Hepatocyte (in vitro differentiated cells): ENCODE results near the gene TTPAL. TPM values are rescaled to one million over a fixed set of nuclear protein-coding genes. Genes with fewer than 3 reads are reported as not detected.

ENCODE experiments used
- DNase-seq: peaks from one replicate; pipeline ENCODE4 v3.0.0-alpha.2; 2016; ENCODE audit warnings: low spot score
- H2AFZ ChIP-seq: fragments of 200-600 bp; sonication (generic); 2 replicates; pipeline ENCODE4 v1.6.0; 2016; ENCODE audit warnings: antibody characterized with exemption, mild to moderate bottlenecking
- H3K27ac ChIP-seq: fragments of 200-600 bp; sonication (generic); 2 replicates; pipeline ENCODE4 v1.5.1; 2016; ENCODE audit warnings: mild to moderate bottlenecking
- H3K27me3 ChIP-seq: fragments of 200-600 bp; sonication (generic); 2 replicates; pipeline ENCODE4 v1.6.1; 2016
- H3K36me3 ChIP-seq: fragments of 200-600 bp; sonication (generic); replicated peaks from 2 replicates; pipeline ENCODE4 v1.5.1; 2016; ENCODE audit warnings: low read depth; ENCODE audit not compliant: insufficient read depth
- H3K4me1 ChIP-seq: fragments of 200-600 bp; sonication (generic); 2 replicates; pipeline ENCODE4 v1.5.1; 2016; ENCODE audit warnings: mild to moderate bottlenecking, moderate library complexity; ENCODE audit not compliant: insufficient read depth
- H3K4me2 ChIP-seq: fragments of 200-600 bp; sonication (generic); 2 replicates; pipeline ENCODE4 v1.6.0; 2016
- H3K4me3 ChIP-seq: fragments of 200-600 bp; sonication (generic); 2 replicates; pipeline ENCODE4 v1.5.1; 2016; ENCODE audit warnings: mild to moderate bottlenecking
- H3K79me2 ChIP-seq: fragments of 200-600 bp; sonication (generic); 2 replicates; pipeline ENCODE4 v1.6.0; 2017; ENCODE audit warnings: mild to moderate bottlenecking
- H3K9me2 ChIP-seq: fragments of 200-600 bp; sonication (generic); replicated peaks from 2 replicates; pipeline ENCODE4 v1.6.0; 2017; ENCODE audit warnings: mild to moderate bottlenecking; ENCODE audit not compliant: insufficient read depth
- H3K9me3 ChIP-seq: fragments of 200-600 bp; sonication (generic); 2 replicates; pipeline ENCODE4 v1.5.1; 2016; ENCODE audit warnings: low read depth, mild to moderate bottlenecking
- H4K20me1 ChIP-seq: fragments of 200-600 bp; sonication (generic); 2 replicates; pipeline ENCODE4 v1.6.0; 2016; ENCODE audit warnings: mild to moderate bottlenecking; ENCODE audit not compliant: insufficient read depth, poor library complexity, severe bottlenecking
- EZH2 ChIP-seq: fragments of 200-600 bp; sonication (generic); IDR thresholded peaks from 2 replicates; pipeline ENCODE4 v1.6.1; 2016; ENCODE audit warnings: antibody characterized with exemption, mild to moderate bottlenecking, borderline replicate concordance
- EZH2phosphoT487 ChIP-seq: fragments of 200-600 bp; sonication (generic); IDR thresholded peaks from one replicate; pipeline ENCODE4 v1.6.1; 2018; ENCODE audit warnings: antibody characterized with exemption, mild to moderate bottlenecking, low read depth, moderate library complexity; ENCODE audit not compliant: unreplicated experiment, severe bottlenecking
- WGBS: methylation state at CpG from one replicate; pipeline ENCODE4 v1.1.6; 2016; ENCODE audit warnings: low lambda C conversion rate; ENCODE audit errors: missing lambda C conversion rate; 5-methylcytosine and 5-hydroxymethylcytosine counted together
- polyA plus RNA-seq: library from polyadenylated mRNA; unstranded; fragments of >200 nt; fragmentation: Nextera tagmentation; extraction: Ambion mirVana; gene quantifications from 2 replicates; pipeline ENCODE4 v1.2.1, GENCODE V29; 2016
- total RNA-seq: library from RNA; depleted of rRNA; stranded (reverse); fragments of >200 nt; gene quantifications from 2 replicates; pipeline ENCODE4 v1.2.3, GENCODE V29; 2014
- TF ChIP-seq, protein P1 (sequence below): fragments of 200-600 bp; sonication (generic); IDR thresholded peaks from 2 replicates; pipeline ENCODE4 v1.5.1; 2016; ENCODE audit warnings: antibody characterized with exemption, mild to moderate bottlenecking; ENCODE audit not compliant: poor library complexity

TTPAL gene
- total and polyA plus RNA-seq, 2 experiments from 2014 or later, result 10.3 to 12.9 TPM

DNA sequence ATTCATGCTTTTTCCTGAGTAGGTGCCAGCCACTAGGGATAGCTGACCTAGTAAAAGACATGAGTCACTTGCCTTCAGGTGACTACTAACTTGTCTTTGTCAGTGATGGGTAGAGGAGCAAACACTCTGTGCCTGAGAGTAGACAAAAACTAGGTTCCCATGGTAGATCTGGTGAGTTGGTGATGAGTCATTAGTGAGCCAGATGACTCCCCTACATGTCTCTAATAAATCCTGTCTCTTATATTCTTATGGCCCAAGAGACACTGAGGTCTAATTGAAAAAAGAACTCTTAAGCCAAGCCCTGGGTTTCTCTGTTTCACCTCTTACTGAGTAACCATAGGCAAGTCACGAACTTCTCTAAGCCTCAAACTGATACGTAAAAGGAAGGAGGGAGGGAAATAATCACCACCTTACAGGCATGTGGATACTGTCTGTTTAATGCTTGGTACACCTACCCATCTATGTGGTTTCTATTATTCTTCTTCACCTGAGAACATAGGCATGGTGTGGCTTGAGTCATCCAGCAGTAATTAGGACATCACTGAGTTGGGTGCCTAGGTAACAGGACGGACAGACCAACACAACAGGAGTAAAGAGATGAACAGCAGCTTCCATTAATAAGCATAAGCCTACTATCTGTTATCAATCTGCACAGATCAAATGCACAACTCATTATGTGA lies 20.3 kb downstream of the TTPAL start:
- Histone ChIP-seq H2AFZ (no peak overlapping the region), H3K27ac (peak overlapping the region; percentile 87), H3K4me1 (no peaks in the 10 kb centered on the region), H3K4me2 (no peak overlapping the region), H3K4me3 (no peak overlapping the region), H4K20me1 (no peaks in the 10 kb centered on the region), H3K9me3 (no peaks in the 10 kb centered on the region), H3K9me2 (no peaks in the 10 kb centered on the region), H3K79me2 (peaks cover 10% of the 10 kb centered on the region), H3K27me3 (no peaks in the 10 kb centered on the region), H3K36me3 (no peaks in the 10 kb centered on the region)
- 91% methylated on average over 3 of the region's 3 CpGs for WGBS
- TF ChIP-seq, protein P1, sequence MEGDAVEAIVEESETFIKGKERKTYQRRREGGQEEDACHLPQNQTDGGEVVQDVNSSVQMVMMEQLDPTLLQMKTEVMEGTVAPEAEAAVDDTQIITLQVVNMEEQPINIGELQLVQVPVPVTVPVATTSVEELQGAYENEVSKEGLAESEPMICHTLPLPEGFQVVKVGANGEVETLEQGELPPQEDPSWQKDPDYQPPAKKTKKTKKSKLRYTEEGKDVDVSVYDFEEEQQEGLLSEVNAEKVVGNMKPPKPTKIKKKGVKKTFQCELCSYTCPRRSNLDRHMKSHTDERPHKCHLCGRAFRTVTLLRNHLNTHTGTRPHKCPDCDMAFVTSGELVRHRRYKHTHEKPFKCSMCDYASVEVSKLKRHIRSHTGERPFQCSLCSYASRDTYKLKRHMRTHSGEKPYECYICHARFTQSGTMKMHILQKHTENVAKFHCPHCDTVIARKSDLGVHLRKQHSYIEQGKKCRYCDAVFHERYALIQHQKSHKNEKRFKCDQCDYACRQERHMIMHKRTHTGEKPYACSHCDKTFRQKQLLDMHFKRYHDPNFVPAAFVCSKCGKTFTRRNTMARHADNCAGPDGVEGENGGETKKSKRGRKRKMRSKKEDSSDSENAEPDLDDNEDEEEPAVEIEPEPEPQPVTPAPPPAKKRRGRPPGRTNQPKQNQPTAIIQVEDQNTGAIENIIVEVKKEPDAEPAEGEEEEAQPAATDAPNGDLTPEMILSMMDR, result no peak
- TF ChIP-seq EZH2phosphoT487 (no peak), EZH2 (no peak)
- peak; percentile 27 for DNase-seq

DNA sequence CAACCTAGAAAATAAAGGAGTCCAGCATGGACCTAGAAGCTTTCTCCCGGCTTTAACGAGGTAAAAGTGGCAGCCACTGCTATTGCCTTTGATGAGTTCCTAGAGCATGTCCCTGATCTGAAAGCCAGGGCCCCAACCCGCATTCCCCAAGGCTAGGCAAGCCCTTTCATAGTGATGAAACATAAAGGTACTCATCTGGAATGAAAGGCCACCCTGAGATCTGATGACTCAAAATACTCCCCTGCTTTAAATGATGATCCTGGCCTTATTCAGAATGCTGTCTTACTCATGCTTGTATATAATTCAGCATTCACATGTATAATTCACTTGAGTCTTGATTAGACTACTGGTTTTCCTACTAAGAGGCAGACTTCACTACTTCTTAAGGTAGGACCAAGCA lies 21.3 kb downstream of the TTPAL start:
- WGBS, result 70% methylated on average over 3 of the region's 3 CpGs
- H3K27ac ChIP-seq, result peak overlapping the region; percentile 87
- no peaks in the 10 kb centered on the region for H3K9me2 ChIP-seq
- no peaks in the 10 kb centered on the region for H3K9me3 ChIP-seq
- peaks cover 10% of the 10 kb centered on the region for H3K79me2 ChIP-seq
- H3K27me3 ChIP-seq, result no peaks in the 10 kb centered on the region
- TF ChIP-seq, protein P1, result no peak
- H3K36me3 ChIP-seq, result peaks cover 3% of the 10 kb centered on the region
- H4K20me1 ChIP-seq, result no peaks in the 10 kb centered on the region
- no peak overlapping the region for H3K4me3 ChIP-seq
- no peak for DNase-seq
- no peaks in the 10 kb centered on the region for H3K4me1 ChIP-seq
- H3K4me2 ChIP-seq, result no peak overlapping the region
- H2AFZ ChIP-seq, result no peak overlapping the region

DNA sequence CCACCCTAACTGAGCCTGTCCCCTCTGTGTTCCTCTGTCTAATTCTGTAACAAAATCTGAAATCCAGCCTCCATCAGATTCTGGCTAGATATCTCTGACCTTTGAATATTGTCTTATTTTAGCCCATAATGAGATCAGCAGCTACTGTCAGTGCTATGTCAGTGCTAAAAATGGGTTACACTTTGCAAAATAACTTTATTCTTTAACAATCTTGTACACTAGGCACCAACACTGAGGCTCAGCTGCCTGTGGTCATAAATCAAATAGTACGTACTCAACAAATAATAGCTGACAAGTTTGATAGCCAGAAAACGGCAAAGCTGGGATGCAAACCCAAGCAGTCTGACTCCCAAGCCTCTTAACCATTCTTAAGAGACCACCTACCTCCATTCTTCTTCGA lies 22.1 kb downstream of the TTPAL start:
- Histone ChIP-seq H3K27ac (peak overlapping the region; percentile 44), H4K20me1 (no peaks in the 10 kb centered on the region), H3K9me2 (no peaks in the 10 kb centered on the region), H3K4me1 (no peaks in the 10 kb centered on the region), H3K36me3 (peaks cover 5% of the 10 kb centered on the region), H3K79me2 (peaks cover 10% of the 10 kb centered on the region), H3K9me3 (no peaks in the 10 kb centered on the region), H2AFZ (no peak overlapping the region), H3K4me3 (no peak overlapping the region), H3K4me2 (no peak overlapping the region), H3K27me3 (no peaks in the 10 kb centered on the region)
- no peak for TF ChIP-seq EZH2phosphoT487
- TF ChIP-seq, protein P1, result no peak
- 74% methylated on average over 3 of the region's 3 CpGs for WGBS
- DNase-seq, result no peak

DNA sequence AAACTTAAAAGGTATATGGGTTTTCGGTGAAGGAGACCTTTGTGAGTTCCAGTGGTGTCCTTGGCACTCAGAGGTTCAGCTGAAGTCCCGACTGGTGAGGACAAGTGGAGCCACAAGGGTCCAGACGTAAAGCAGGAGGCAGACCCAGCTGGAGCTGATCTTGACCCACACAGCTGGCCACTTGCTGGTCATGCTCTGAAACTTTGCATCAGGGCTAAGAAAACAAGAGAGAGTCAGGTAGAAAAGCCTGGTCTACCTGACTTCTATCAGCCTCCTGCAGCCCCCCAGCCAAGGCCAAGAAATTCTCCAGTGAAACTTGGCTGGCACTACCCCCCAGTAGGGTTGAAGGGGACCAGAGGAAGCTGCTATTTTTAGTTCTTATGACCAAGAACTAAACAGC lies 24.5 kb downstream of the TTPAL start:
- H3K9me3 ChIP-seq, result no peaks in the 10 kb centered on the region
- no peak overlapping the region for H2AFZ ChIP-seq
- no peaks in the 10 kb centered on the region for H3K27me3 ChIP-seq
- H3K27ac ChIP-seq, result no peak overlapping the region
- WGBS, result 96% methylated on average over 3 of the region's 3 CpGs
- H3K4me3 ChIP-seq, result no peak overlapping the region
- H3K9me2 ChIP-seq, result no peaks in the 10 kb centered on the region
- H3K4me1 ChIP-seq, result no peaks in the 10 kb centered on the region
- peaks cover 5% of the 10 kb centered on the region for H3K36me3 ChIP-seq
- no peak overlapping the region for H3K4me2 ChIP-seq
- H4K20me1 ChIP-seq, result no peaks in the 10 kb centered on the region
- H3K79me2 ChIP-seq, result peaks cover 10% of the 10 kb centered on the region
- DNase-seq, result no peak
- TF ChIP-seq, protein P1, result no peak
- TF ChIP-seq EZH2, result no peak
- TF ChIP-seq EZH2phosphoT487, result no peak
